ENCODE data around the gene COIL.
"Not testable (repeated sequence)": the region's sequence is repeated elsewhere in the genome, so short reads cannot be mapped to it uniquely, and the experiment has no call there.

The COIL gene

GRCh38 chr17:56960596-56961538 is at the start of gene COIL:
Gene COIL, minus strand, starts transcription at chr17:56961050. Its CDS starts 31 bp downstream, at chr17:56961019.
- peak; percentile 86 to 88 for DNase-seq (ENCODE audit: low read depth in 2 of 2)

GRCh38 chr17:57010487-57010886 is 49.6 kb upstream of the COIL start:
- DNase-seq (ENCODE audit: low read depth in 2 of 2), result no peak

- peak; percentile 8 to 16 for DNase-seq (ENCODE audit: low read depth in 2 of 2)
Observed at GRCh38 chr17:57009737-57010445, 49.0 kb upstream of the COIL start.

- DNase-seq (ENCODE audit: low read depth in 2 of 2), result no peak
Observed at GRCh38 chr17:57008958-57009357, 48.1 kb upstream of the COIL start.

- DNase-seq (ENCODE audit: low read depth in 2 of 2), result no peak
Observed at GRCh38 chr17:57006040-57006439, 45.2 kb upstream of the COIL start.

DNA sequence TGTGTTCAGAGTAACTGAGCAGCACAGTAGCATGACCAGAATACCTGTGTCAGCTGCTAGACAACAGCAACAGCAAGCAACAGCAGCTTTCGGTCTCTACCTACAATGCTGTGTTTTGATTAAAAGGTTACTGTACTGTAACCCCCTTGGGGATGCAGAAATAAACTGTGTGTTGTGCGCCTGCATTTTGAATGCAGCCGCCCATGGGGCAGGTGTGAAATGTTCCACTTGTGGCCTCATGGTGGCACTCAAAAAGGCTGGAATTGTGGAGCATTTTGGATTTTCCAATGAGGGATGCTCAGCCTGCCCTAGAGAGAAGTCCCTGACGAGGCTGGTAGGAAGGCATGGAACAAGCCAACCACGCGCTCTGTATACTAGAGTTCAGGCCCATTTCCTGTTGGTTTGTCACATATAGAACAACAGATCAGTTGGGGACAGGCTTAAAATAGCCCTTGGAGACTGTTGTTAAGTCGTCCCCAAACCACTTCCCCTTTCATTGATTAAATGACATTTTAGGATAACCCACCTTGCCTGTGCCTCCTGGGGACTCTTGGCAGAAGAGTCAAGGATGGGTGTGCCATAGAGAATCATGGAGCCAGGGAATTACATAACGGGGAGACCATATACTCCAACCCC is 44.2 kb upstream of the COIL start:
- DNase-seq (ENCODE audit: low read depth in 2 of 2), result no peak

- no peak for DNase-seq (ENCODE audit: low read depth in 2 of 2)
Observed at GRCh38 chr17:57002904-57003303, 42.1 kb upstream of the COIL start.

DNA sequence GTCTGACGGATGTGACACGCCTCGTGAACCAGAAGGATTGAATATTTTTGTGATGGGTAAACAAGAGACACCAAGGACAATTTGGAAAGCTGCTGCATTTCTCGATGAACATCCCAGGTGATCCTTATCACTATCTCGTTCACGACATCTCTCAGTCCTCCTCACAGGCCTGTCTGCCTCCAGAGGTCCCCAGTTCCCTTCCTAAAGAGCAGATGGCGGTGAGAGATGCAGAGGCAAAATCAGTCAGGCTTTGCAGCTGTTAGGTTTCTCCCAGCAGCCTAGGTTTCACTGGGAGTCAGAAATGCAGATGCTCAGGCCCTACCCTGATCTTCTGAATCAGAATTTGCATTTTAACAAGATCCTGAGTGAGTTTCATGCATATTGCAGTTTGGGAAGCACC is 40.7 kb upstream of the COIL start:
- DNase-seq (ENCODE audit: low read depth in 2 of 2), result no peak

DNA sequence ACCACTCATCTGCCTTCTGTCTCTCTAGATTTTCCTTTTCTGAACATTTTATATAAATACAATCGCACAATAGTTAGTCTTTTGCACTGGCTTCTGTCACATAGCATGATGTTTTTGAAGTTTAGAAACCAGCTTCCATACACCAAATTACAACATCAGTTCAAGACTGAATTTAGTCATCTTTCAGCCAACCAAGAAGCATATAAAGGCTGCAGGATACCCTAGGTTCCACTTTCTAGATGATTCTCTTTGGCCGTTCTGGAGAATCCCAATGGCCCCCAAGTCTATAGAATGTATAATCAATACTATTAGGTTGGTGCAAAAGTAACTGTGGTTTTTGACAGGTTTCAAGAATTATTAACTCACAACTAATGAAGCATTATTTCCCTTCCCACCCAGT is 36.5 kb upstream of the COIL start:
- DNase-seq (ENCODE audit: low read depth in 2 of 2), result no peak

DNA sequence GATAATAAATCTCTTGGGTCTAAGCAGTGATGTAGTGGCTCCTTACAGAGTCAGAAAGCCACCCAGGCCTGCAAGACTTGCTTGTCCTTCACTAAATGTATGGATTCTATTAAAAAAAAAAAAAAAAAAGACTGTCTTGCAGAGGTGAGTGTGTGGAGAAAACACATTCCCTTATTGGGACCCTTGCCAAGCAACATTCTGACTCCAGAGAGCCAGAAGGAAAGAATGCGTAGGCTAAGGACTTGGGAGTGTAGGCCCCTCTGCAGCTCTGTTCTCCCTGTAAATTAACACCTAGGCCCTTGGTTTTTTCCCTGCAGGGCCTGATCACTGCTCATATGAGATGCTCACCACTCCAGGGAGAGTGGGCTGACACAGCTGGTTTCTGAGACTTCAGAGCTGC is 34.9 kb upstream of the COIL start:
- DNase-seq (ENCODE audit: low read depth in 2 of 2), result no peak

DNA sequence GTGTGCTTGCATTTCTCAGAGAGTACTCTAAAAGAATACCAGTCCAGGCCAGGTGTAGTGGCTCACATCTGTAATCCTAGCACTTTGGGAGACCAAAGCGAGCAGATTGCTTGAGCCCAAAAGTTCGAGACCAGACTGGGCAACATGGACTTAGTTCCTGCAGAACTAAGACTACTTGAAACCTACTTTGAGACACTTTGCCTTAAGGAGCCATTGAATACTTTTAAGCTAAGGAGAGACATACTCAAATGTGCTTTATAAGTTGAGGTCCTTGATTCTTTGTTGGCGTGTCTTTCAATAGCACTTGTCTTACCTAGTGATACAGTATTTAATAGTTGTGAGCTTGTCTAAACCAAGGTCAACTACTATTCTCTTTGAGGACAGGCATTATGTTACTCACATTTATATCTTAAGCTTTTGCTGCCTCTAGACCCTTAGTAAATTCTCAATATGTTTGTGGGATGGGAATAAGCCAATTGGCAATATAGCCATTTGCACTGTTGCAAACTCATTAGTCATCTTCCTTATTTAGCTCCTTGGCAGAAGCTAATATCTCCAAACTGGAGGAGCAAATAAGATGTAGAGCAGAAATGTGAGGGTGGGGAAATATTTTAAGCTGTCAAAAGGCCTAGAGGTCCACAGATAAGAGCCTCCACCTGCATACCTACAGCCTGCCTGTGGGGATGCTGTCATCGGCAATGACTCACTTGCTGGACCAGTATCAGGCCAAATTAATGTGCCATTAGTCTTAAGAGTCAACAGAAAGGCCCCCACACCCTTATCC is 33.4 kb upstream of the COIL start:
- DNase-seq (ENCODE audit: low read depth in 2 of 2), result no peak

- no peak for DNase-seq (ENCODE audit: low read depth in 2 of 2)
Observed at GRCh38 chr17:56992364-56992763, 31.5 kb upstream of the COIL start.

DNA sequence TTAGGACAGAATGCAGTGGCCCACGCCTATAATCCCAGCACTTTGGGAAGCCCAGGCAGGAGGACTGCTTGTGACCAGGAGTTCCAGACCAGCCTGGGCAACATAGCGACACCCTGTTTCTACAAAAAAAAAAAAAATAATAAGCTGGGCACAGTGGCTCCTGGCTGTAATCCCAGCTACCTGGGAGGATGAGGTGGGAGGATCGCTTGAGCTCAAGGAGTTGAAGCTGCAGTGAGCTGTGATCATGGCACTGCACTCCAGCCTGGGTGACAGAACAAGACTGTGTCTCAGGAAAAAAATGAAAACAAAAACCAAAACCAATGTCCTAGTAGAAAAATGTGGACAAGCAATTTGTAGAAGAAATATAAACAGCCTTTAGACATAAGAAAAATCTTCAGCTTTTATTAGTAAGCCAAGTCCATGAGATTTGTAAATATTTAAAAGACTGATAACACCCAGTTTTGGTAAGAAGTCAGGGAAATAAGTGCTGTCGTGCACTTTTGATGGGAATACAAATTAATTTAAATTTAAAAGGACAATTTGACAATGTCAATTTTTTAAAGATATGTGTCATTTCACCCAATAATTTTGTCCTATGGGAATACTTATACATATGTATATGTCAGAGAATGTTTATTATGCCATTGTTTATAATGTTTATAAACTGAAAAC is 28.2 kb upstream of the COIL start:
- no peak for DNase-seq (ENCODE audit: low read depth in 2 of 2)

DNA sequence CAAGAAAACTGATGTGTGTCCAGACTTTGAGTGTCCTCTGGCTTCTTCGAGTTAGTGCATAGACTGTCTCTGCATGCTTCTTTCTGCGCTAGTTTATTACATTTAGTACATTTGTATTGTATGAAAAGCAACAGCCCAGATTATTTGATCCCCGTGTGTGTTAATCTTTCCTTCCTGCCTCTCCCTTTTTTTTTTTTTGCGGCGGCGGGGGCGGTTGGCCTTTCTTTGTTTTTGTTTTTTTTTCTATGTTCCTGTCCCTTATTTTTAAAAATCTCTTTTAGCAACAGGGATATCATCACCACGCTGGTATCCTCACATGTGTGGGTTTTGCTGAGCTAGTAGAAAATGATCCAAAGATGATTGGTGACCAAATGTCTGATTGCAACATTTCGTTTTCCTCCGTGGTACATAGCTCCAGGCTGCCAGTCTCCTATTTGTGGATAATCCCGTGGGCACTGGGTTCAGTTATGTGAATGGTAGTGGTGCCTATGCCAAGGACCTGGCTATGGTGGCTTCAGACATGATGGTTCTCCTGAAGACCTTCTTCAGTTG is 26.5 kb upstream of the COIL start:
- DNase-seq (ENCODE audit: low read depth in 2 of 2), result no peak

DNA sequence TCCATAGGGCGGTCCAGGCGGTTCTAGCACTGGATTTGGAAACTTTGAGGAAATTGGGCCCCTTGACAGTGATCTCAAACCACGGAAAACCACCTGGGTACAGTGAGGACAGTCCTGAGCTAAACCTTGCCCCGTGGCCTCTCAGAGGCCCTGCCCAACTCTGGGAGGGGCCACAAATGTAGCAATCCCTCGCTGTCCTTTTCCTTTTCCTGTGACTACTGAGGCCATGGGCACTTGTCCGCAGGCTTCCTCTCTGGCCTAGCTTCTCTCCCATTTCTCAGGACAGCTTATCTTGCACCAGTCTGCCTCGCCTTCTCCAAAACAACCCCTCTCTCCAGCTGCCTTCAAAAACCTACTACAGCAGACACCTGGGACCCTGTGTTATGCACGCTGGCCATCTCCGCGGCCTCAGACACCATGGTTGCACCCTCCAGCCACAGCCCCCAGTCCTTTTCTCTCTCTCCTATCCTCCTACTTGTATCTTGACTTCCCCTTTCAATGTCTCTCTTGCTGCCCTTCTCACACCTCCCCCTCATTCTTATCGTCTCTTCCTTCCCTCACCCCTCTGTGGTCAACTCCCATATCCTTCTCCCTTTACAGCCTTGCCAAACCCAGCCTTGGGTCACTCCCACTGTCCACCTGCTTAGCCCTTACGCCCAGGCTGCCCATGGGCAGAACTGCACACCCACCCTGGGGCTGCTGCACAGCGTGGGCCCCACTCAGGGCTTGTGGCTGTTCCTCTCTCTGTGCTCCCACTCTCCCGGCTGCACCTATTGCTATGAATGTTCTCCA is 24.7 kb upstream of the COIL start:
- no peak for DNase-seq (ENCODE audit: low read depth in 2 of 2)

DNA sequence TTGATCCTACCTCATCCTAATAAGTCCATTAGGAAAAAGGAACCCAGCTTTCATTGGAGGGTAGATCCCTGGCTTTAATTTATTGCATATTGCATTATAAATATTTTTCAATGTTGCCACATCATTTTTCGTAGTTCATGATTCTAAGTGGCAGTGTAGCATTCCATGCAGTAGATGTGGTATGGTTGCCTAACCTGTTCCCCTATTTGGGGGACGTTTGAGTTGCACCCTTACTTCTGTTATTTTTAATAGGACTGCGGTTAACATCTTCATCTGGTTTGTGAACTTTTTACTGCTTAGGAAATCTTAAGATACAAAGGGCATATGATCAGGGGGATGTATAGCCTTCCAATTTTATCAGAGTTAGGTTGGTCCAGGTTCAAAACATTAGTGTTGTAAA is 22.5 kb upstream of the COIL start:
- no peak for DNase-seq (ENCODE audit: low read depth in 2 of 2)

GRCh38 chr17:56982312-56982711 is 21.5 kb upstream of the COIL start:
- DNase-seq (ENCODE audit: low read depth in 2 of 2), result no peak

DNA sequence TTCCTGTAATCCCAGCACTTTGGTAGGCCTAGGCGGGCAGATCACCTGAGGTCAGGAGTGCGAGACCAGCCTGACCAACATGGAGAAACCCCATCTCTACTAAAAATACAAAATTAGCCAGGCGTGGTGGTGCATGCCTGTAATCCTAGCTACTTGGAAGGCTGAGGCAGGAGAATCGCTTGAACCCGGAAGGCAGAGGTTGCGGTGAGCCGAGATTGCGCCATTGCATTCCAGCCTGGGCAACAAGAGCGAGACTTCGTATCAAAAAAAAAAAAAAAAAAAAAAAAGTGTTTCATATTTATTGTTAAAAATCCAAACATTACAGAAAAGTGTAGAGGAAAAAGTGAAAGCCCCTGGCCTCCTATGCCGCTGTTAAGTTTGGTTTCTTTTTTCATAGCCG is 19.7 kb upstream of the COIL start:
- DNase-seq (ENCODE audit: low read depth in 2 of 2), result not testable (repeated sequence)

DNA sequence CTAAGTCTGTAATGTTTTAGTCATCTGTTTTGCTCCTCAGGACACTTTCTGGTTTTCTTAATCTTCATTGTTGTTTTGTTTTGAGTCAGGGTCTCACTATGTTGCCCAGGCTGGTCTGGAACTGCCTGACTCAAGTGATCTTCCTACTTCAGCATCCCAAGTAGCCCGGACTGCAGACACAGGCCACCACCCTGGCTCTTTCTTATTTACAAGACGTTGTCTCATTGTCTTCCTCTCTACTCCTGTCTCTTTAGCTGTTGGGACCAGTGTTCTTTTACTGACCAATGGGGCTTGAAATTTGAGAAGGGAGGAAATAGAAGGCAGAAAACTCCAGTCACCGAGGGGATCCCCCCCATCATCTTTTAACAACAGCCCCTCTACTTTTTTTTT is 18.2 kb upstream of the COIL start:
- DNase-seq (ENCODE audit: low read depth in 2 of 2), result no peak

GRCh38 chr17:56978441-56979090 is 17.7 kb upstream of the COIL start:
- DNase-seq (ENCODE audit: low read depth in 2 of 2), result no peak

All from stimulated activated CD8-positive, alpha-beta memory T cell treated with anti-CD3 and anti-CD28 coated beads, Interleukin-7, amount 100 ng/mL, for 4 hours (primary cell).